ENCODE measurements around the gene DPY19L3. TPM values are rescaled to one million over a fixed set of nuclear protein-coding genes. Genes with fewer than 3 reads are reported as not detected.

Gene DPY19L3
- polyA plus RNA-seq, 1 of the 3 experiments (the other 2 are of a cell fraction), result 25.2 TPM

DNA sequence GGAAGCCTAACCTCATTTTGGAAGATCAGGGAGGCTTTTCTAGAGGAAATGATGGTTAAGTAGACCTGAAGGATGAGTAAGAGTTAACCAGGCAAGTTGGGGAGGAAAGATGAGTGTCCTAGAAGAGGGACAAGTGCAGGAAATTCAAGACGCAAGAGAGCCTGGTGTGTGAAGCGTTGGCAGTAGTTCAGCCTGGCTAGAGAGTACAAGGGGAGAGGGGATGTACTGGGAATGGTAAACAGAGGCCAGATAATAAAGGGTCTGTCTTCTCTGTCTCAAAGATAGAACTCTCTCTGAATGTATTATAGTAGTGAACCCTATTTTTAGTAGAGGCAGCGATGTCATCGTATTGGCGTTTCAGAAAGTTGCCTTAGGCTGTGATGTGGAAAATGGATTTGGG, 9.7 kb downstream of the DPY19L3 start:
- H3K27me3 ChIP-seq (ENCODE audit: insufficient read depth), result no peaks in the 10 kb centered on the region
- H3F3A ChIP-seq (replicated peaks; ENCODE audit: insufficient read depth), result no peaks in the 10 kb centered on the region
- WGBS (ENCODE audit: low lambda C conversion rate), result 96% methylated on average over 5 of the region's 5 CpGs
- H3K9ac ChIP-seq, result no peak overlapping the region
- H3K4me2 ChIP-seq, result no peak overlapping the region
- H3K9me2 ChIP-seq, result no peaks in the 10 kb centered on the region
- no peaks in the 10 kb centered on the region; the same call in 1 of the 2 replicates for H3K79me2 ChIP-seq (ENCODE audit: insufficient read depth)
- H3K36me3 ChIP-seq (replicated peaks in 1 of 2; ENCODE audit: control insufficient read depth in 1 of 2, insufficient read depth in 2 of 2, low read length in 1 of 2), result peaks cover 45 to 50% of the 10 kb centered on the region in 2 experiments
- H3K4me3 ChIP-seq (ENCODE audit: low read depth in 2 of 2, low read length in 1 of 2), result no peak overlapping the region
- no peaks in the 10 kb centered on the region for H4K20me1 ChIP-seq (ENCODE audit: insufficient read depth)
- POLR2A ChIA-PET, result interaction anchor here (1.5 kb wide), 1 partner anchor 10 kb away, joined by 3 read pairs; the partner anchor contains the start of gene DPY19L3
- no peak for DNase-seq
- no peak for TF ChIP-seq FOSL2 (IDR thresholded peaks at IDR 0.05; ENCODE audit: borderline replicate concordance, low read depth)
- no peak for TF ChIP-seq TCF12 (IDR thresholded peaks at IDR 0.05)
- TF ChIP-seq, protein P1, sequence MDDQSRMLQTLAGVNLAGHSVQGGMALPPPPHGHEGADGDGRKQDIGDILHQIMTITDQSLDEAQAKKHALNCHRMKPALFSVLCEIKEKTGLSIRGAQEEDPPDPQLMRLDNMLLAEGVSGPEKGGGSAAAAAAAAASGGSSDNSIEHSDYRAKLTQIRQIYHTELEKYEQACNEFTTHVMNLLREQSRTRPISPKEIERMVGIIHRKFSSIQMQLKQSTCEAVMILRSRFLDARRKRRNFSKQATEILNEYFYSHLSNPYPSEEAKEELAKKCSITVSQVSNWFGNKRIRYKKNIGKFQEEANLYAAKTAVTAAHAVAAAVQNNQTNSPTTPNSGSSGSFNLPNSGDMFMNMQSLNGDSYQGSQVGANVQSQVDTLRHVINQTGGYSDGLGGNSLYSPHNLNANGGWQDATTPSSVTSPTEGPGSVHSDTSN (IDR thresholded peaks at IDR 0.05), result no peak
- no peak for TF ChIP-seq NRF1 (IDR thresholded peaks at IDR 0.05; ENCODE audit: low read depth, low read length)
- TF ChIP-seq MXI1 (IDR thresholded peaks at IDR 0.05; ENCODE audit: low read depth, low read length), result no peak
- TF ChIP-seq RCOR1 (IDR thresholded peaks at IDR 0.05; ENCODE audit: low read length), result no peak
- no peak for TF ChIP-seq TEAD4 (IDR thresholded peaks at IDR 0.05; ENCODE audit: borderline replicate concordance, insufficient read depth)
- TF ChIP-seq, protein P2, sequence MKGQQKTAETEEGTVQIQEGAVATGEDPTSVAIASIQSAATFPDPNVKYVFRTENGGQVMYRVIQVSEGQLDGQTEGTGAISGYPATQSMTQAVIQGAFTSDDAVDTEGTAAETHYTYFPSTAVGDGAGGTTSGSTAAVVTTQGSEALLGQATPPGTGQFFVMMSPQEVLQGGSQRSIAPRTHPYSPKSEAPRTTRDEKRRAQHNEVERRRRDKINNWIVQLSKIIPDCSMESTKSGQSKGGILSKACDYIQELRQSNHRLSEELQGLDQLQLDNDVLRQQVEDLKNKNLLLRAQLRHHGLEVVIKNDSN (IDR thresholded peaks at IDR 0.05; ENCODE audit: borderline replicate concordance, low read depth), result no peak
- no peak for TF ChIP-seq MEF2A (IDR thresholded peaks at IDR 0.05; ENCODE audit: borderline replicate concordance, low read depth)
- TF ChIP-seq RXRA (IDR thresholded peaks at IDR 0.05; ENCODE audit: borderline replicate concordance, low read depth), result no peak
- TF ChIP-seq, protein P3, sequence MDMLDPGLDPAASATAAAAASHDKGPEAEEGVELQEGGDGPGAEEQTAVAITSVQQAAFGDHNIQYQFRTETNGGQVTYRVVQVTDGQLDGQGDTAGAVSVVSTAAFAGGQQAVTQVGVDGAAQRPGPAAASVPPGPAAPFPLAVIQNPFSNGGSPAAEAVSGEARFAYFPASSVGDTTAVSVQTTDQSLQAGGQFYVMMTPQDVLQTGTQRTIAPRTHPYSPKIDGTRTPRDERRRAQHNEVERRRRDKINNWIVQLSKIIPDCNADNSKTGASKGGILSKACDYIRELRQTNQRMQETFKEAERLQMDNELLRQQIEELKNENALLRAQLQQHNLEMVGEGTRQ (IDR thresholded peaks at IDR 0.05; ENCODE audit: borderline replicate concordance, low read depth, low read length), result no peak
- no peak for TF ChIP-seq POLR2AphosphoS5 (IDR thresholded peaks at IDR 0.05; ENCODE audit: low read depth, low read length)
- CTCF ChIA-PET, result no interaction called here
- no peaks in the 10 kb centered on the region for H3K9me3 ChIP-seq
- H3K27ac ChIP-seq (ENCODE audit: low read depth in 2 of 2, low read length in 1 of 2), result no peak overlapping the region
- H3K4me1 ChIP-seq (ENCODE audit: control insufficient read depth in 1 of 2, insufficient read depth in 2 of 2, low read depth in 1 of 2, low read length in 1 of 2), result no peaks in the 10 kb centered on the region; a peak in 1 of 4 replicates
- no peak overlapping the region for H2AFZ ChIP-seq (ENCODE audit: low read depth)

DNA sequence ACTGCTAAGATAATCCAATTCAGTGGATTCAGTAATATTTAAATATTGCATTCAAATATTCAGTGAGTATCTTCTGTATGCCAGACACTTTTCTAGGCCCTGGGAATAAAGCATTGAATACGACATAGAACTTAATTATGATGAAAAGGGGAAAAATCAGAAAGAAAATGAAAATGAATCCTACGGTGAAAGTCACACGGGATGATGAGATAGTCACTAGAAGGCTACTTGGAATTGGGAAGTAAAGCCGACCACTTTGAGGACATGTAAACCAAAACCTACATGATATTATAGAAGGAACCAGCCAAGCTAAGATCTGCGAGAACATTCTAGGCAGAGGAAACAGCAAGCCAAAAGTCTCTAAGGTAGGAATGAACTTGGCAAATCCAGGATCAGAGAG, 10.1 kb downstream of the DPY19L3 start:
- H3K4me2 ChIP-seq, result no peak overlapping the region
- H3K27ac ChIP-seq (ENCODE audit: low read depth in 2 of 2, low read length in 1 of 2), result no peak overlapping the region
- WGBS (ENCODE audit: low lambda C conversion rate), result 96% methylated on average over 5 of the region's 5 CpGs
- DNase-seq, result no peak
- no peaks in the 10 kb centered on the region for H3K27me3 ChIP-seq (ENCODE audit: insufficient read depth)
- no peaks in the 10 kb centered on the region for H4K20me1 ChIP-seq (ENCODE audit: insufficient read depth)
- no peaks in the 10 kb centered on the region; a peak in 1 of 4 replicates for H3K4me1 ChIP-seq (ENCODE audit: control insufficient read depth in 1 of 2, insufficient read depth in 2 of 2, low read depth in 1 of 2, low read length in 1 of 2)
- H3K4me3 ChIP-seq (ENCODE audit: low read depth in 2 of 2, low read length in 1 of 2), result no peak overlapping the region
- H3K9me3 ChIP-seq, result no peaks in the 10 kb centered on the region
- no peaks in the 10 kb centered on the region; the same call in 1 of the 2 replicates for H3K79me2 ChIP-seq (ENCODE audit: insufficient read depth)
- CTCF ChIA-PET, result interaction anchor here (1.2 kb wide), 1 partner anchor 48 kb away, joined by 5 read pairs; no protein-coding TSS in a partner anchor
- H3K9ac ChIP-seq, result no peak overlapping the region
- POLR2A ChIA-PET, result interaction anchor here (0.6 kb wide), 1 partner anchor 129 kb away, joined by 3 read pairs; no protein-coding TSS in a partner anchor
- H3F3A ChIP-seq (replicated peaks; ENCODE audit: insufficient read depth), result no peaks in the 10 kb centered on the region
- H2AFZ ChIP-seq (ENCODE audit: low read depth), result no peak overlapping the region
- no peaks in the 10 kb centered on the region for H3K9me2 ChIP-seq
- peaks cover 44 to 48% of the 10 kb centered on the region in 2 experiments for H3K36me3 ChIP-seq (replicated peaks in 1 of 2; ENCODE audit: control insufficient read depth in 1 of 2, insufficient read depth in 2 of 2, low read length in 1 of 2)
- TF ChIP-seq SMC3 (IDR thresholded peaks at IDR 0.05; ENCODE audit: low read depth, low read length), result no peak
- TF ChIP-seq RAD21 (IDR thresholded peaks at IDR 0.05; ENCODE audit: low read length), result no peak
- TF ChIP-seq EZH2phosphoT487 (IDR thresholded peaks at IDR 0.05; ENCODE audit: borderline replicate concordance, low read depth), result no peak
- TF ChIP-seq, protein P3 (IDR thresholded peaks at IDR 0.05; ENCODE audit: borderline replicate concordance, low read depth, low read length), result no peak
- TF ChIP-seq, protein P4, sequence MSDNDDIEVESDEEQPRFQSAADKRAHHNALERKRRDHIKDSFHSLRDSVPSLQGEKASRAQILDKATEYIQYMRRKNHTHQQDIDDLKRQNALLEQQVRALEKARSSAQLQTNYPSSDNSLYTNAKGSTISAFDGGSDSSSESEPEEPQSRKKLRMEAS (IDR thresholded peaks at IDR 0.05; ENCODE audit: low read depth), result no peak
- no peak for TF ChIP-seq TAF1 (IDR thresholded peaks at IDR 0.05; ENCODE audit: borderline replicate concordance, low read depth, low read length)
- no peak for TF ChIP-seq GABPA (IDR thresholded peaks at IDR 0.05; ENCODE audit: low read depth)
- no peak for TF ChIP-seq RFX5 (IDR thresholded peaks at IDR 0.05; ENCODE audit: low read length)
- TF ChIP-seq GATA2 (CRISPR knock-in tag; IDR thresholded peaks at IDR 0.05), result no peak
- no peak for TF ChIP-seq TEAD4 (IDR thresholded peaks at IDR 0.05; ENCODE audit: borderline replicate concordance, insufficient read depth)
- TF ChIP-seq, protein P5, sequence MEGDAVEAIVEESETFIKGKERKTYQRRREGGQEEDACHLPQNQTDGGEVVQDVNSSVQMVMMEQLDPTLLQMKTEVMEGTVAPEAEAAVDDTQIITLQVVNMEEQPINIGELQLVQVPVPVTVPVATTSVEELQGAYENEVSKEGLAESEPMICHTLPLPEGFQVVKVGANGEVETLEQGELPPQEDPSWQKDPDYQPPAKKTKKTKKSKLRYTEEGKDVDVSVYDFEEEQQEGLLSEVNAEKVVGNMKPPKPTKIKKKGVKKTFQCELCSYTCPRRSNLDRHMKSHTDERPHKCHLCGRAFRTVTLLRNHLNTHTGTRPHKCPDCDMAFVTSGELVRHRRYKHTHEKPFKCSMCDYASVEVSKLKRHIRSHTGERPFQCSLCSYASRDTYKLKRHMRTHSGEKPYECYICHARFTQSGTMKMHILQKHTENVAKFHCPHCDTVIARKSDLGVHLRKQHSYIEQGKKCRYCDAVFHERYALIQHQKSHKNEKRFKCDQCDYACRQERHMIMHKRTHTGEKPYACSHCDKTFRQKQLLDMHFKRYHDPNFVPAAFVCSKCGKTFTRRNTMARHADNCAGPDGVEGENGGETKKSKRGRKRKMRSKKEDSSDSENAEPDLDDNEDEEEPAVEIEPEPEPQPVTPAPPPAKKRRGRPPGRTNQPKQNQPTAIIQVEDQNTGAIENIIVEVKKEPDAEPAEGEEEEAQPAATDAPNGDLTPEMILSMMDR (IDR thresholded peaks at IDR 0.05), result no peak
- no peak for TF ChIP-seq NFIC (IDR thresholded peaks at IDR 0.05; ENCODE audit: borderline replicate concordance)
- TF ChIP-seq FOSL2 (IDR thresholded peaks at IDR 0.05; ENCODE audit: borderline replicate concordance, low read depth), result no peak
- TF ChIP-seq POLR2AphosphoS5 (IDR thresholded peaks at IDR 0.05; ENCODE audit: low read depth, low read length), result no peak

Data from SK-N-SH (cell line).